Stimulated activated naive CD4-positive, alpha-beta T cell treated with Interleukin-2 at 50 U/mL for 16 hours (primary cell): ENCODE results near the gene SELENOM.

Experiments
- DNase-seq: peaks from one replicate; lab custom pipeline; 2025; lab: John Stamatoyannopoulos, UW

SELENOM gene, protein sequence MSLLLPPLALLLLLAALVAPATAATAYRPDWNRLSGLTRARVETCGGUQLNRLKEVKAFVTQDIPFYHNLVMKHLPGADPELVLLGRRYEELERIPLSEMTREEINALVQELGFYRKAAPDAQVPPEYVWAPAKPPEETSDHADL

DNA sequence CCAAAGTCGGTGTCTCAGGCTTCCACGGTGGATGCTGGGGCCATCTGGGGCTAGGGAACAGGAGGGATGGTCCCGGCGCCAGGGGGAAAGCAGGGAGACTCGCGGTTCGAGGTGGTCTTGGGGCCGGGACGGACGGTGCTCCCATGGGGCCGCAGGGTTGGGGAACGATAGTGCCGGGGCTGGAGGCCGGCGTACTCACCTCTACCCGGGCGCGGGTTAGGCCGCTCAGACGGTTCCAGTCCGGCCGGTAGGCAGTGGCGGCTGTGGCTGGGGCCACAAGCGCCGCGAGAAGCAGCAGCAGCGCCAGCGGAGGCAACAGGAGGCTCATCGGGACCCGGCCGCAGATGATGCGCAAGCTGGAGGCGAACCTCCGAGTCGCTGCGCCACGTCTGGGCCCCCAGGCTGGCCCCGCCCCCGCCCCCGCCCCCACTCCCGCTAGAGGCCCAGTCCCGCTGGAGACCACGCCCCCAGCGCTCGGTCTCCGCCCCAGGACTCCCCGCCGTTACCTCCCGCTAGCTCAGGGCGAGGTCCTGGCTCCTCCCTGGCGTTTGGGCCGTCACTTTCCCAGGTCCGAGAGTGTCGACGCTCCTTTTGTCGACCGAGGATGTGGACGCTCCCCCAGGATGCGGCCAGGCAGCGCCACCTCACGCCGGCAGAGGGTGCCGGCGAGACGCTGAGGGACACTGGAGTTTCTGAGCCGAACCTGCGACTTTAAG lies at the start of gene SELENOM:
Gene SELENOM (minus strand): TSS at position 391 of the 716 bp plus-strand sequence. CDS start 63 bp downstream, at position 328.
- DNase-seq, result peak; percentile 92

DNA sequence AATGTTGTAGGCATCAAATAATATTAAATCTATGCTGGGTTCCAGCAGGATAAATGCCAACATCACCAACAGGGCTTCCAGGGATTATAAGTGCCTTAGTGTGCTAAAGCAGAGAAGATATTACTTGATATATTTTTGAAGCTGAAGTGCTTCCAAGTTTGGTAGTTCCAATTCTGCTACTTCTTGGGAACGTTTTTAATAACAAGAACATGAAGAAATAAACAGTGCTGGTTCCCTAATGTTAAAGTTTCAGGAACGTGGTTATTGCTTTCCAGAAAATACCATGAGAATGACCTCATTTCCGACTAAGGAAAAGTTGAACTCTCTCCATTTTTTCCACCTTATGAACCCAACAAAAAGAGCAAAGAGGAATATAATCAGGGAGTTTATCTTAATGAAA lies 48.1 kb upstream of the SELENOM start:
- no peak for DNase-seq

- no peak for DNase-seq
Observed at GRCh38 chr22:31154975-31155374, 47.6 kb upstream of the SELENOM start.

GRCh38 chr22:31153357-31153756 lies 46.0 kb upstream of the SELENOM start:
- DNase-seq, result no peak

- DNase-seq, result no peak
Observed at GRCh38 chr22:31151872-31152271, 44.5 kb upstream of the SELENOM start.

GRCh38 chr22:31150615-31151014 lies 43.2 kb upstream of the SELENOM start:
- no peak for DNase-seq

DNA sequence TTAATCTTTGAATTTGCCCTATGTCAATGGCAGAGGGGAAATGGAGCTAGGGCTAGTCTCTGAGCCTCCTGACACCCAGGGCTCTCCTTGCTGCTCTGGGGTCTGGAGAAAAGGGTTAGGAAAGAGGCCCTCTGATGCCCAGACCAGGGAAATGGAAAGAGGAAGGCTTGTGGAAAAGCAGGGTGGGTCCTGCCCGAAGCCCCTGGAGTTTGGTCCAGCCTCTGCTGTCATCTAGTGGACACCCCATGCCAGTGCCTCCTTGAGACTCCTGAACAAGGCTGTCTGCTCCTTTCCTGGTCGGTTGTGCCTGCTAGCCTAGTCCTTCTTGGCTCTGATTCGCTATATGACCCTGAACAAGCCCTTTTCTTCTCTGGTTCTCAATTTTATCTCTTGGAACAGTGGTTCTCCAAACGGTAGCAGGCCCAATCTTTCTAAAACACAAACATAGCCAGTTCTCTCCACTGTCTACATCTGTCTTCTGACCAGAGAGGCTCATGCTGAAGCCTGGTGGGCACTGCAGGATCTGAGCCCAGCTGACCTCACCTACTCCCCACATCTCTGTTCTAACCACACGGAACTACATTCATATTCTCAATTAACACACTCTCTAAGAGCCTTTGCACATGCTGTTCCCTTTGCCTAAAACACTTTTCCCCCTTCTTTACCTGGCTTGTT lies 41.7 kb upstream of the SELENOM start:
- no peak for DNase-seq

- DNase-seq, result no peak
Observed at GRCh38 chr22:31148488-31148887, 41.1 kb upstream of the SELENOM start.

DNA sequence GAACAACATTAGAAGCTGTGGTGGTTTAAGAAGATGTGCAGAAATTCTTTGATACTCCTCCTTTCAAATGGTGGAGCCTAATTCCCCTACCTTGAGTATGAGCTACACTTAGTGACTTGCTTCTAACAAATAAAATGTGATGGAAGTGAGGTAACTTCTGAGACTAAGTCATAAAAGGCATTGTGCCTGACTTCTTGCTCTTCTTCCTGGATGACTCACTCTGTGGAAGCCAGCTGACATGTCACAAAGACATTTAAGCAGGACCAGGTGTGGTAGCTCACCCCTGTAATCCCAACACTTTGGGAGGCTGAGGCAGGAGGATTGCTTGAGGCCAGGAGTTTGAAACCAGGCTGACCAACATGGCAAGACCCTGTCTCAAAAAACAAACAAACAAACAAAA lies 36.9 kb upstream of the SELENOM start:
- DNase-seq, result no peak

DNA sequence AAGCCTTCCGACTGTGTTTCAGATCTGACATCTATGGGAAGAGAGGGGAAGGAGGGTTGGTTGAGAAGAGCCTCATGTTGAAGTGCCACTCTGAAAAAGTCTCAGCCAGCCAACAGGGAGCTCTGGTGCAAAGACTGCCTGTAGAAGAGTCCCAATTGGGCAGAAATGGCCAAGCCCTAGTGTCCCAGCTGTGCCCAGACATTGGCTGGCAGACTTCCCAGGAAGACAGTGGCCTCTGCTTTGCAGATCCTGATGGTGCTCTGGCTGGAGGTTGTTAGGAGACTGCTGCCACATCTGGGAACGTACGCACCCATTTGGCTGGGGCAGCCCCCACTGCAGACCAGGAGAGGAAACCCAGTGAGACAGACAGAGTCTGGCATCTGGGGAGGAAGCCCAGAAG lies 36.2 kb upstream of the SELENOM start:
- DNase-seq, result no peak

DNA sequence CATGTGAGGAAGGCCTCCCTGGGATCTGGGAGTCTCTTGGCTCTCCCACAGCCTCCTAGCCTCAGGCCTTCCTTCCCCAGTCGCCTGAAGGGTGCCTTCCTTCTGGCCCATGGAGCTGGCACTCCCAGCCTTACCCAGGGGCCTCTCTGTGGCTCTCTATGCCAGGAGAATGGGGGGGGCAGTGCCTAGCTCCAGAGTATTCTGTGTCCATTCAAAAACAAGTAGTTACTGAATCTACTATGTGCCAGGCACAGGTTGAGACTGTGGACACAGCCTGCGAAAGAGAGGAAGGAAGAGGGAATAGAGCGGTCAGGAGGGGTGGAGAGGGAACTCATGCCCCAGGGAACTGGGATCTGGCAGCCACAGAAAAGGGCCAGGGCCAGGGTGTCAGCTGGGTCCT lies 35.7 kb upstream of the SELENOM start:
- DNase-seq, result no peak

- no peak for DNase-seq
Observed at GRCh38 chr22:31142285-31142684, 34.9 kb upstream of the SELENOM start.

- no peak for DNase-seq
Observed at GRCh38 chr22:31141551-31141950, 34.2 kb upstream of the SELENOM start.

DNA sequence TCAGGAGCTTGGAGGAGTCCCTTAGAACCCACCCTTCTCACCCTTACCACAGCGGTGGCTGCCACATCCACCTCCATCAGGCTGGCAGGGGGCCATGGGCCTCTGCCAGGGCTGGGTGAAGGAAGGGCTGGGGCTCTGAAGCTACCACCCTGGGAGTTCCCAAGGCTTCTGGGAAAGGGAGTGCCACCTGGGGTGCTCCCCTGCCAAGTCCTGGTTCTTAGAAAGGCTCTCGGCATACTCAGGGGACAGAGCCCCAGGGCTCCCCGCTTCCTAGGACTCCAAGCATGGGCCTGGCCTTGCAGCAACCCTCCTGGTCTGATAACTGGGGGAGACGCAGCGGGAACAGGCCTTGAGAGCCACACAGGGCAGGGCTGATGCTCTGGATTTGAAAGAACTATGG lies 33.4 kb upstream of the SELENOM start:
- no peak for DNase-seq

DNA sequence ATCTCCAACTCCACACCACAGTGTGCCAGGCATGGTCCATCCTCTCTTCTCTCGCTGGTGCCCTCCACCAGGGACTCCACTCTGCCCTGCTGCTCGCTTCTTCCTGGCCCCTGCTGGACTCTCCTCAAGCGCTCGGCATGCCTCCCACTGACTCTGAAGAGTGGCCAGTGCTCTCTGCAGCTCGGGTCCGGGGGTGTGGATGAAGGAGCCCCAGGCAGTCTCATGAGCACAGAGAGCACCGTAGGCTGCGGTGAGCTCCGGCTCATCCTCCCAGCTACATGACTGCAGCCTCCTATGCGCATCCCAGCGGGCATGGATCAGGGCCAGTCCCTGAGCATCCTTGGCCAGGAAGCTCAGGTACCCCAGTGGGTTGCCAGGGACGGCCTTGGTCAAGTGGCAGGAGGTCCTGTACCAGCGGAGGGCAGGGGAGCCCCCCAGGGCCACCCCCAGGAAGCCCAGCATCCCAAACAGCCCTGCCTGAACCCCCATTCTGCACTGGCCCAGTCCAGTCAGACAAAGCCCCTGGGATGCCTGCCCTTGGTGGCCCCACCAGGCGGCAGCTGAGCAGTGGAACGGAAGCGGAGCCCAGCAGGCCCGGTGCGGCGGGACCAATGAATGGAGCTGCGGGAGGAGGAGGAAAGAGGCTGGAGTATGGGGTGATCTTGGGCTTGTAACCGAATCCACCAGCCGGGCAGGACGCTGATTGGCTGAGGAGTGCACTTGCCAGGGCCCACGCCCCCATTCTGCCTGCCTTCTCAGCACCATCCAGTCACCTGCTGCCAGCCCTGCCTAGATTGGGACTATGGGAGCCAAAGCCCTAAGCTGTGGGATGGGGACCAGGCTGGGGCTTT lies 32.7 kb upstream of the SELENOM start, which contains the start of gene PLA2G3:
Gene PLA2G3 (minus strand): TSS at position 643 of the 851 bp plus-strand sequence. CDS start 154 bp downstream, at position 489.
- no peak for DNase-seq

DNA sequence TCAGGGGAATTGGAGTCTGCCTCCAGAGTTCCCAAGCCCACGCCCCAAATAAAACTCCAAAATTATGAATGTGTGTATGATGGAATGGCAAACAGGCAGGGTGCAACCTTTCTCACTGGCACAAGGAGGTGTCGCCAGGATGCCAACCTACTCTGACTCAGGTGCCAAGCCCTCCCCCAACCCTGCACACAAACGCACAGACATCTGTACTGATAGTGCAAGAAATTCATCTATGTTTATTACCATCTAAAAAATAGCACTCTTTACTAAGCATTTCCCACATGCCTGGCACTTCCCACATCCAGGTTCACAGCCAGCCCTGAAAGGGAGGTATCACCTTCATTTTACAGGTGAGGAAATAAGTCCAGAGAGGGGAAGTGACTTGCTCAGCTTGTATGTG lies 31.7 kb upstream of the SELENOM start:
- DNase-seq, result no peak

- DNase-seq, result no peak
Observed at GRCh38 chr22:31138126-31138525, 30.8 kb upstream of the SELENOM start.

- DNase-seq, result no peak
Observed at GRCh38 chr22:31137721-31138120, 30.4 kb upstream of the SELENOM start.

- DNase-seq, result no peak
Observed at GRCh38 chr22:31136711-31137110, 29.3 kb upstream of the SELENOM start.

GRCh38 chr22:31136155-31136554 lies 28.8 kb upstream of the SELENOM start:
- DNase-seq, result no peak

GRCh38 chr22:31135706-31136105 lies 28.3 kb upstream of the SELENOM start:
- no peak for DNase-seq

DNA sequence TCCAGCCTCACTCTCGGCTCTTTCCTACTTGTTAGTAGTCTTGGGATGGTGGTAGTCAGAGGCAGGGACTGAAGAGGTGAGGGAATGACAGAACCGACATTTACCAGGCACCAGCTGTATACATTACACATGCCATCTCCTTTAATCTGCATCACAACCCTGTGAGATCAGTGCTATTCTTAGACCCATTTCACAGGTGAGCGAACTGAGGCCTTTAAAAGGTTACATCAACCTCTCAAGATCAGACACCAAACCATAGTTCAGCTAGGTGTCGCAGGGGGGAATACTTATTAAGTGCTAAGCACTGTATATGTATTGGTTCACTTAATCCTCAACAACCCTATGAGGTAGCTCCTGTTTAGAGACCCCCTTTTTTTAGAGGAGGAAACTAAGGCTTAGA lies 27.3 kb upstream of the SELENOM start:
- no peak for DNase-seq
